ENCODE measurements around the gene TDP2.
"Not testable (repeated sequence)": the region's sequence is repeated elsewhere in the genome, so short reads cannot be mapped to it uniquely, and the experiment has no call there.

TDP2 gene

GRCh38 chr6:24661759-24662158 is 4.9 kb downstream of the TDP2 start:
- Histone ChIP-seq H3K36me3 (ENCODE audit: control insufficient read depth, insufficient read depth, low read length, severe bottlenecking) (peaks cover 45% of the 10 kb centered on the region), H3K4me1 (ENCODE audit: control insufficient read depth, insufficient read depth, low read length) (peaks cover 30% of the 10 kb centered on the region)
- H3K4me3 ChIP-seq (ENCODE audit: low read length); H3K27me3 ChIP-seq (replicated peaks; ENCODE audit: control insufficient read depth, insufficient read depth, low read length); H3K9me3 ChIP-seq (ENCODE audit: control insufficient read depth, low read length); H3K9ac ChIP-seq (ENCODE audit: low read length); DNase-seq (ENCODE audit: low read depth): not testable (repeated sequence)

- no peak for DNase-seq (ENCODE audit: low read depth)
- Histone ChIP-seq H3K9me3 (ENCODE audit: control insufficient read depth, low read length) (no peaks in the 10 kb centered on the region), H3K27me3 (replicated peaks; ENCODE audit: control insufficient read depth, insufficient read depth, low read length) (no peaks in the 10 kb centered on the region), H3K4me3 (ENCODE audit: low read length) (no peak overlapping the region), H3K9ac (ENCODE audit: low read length) (no peak overlapping the region), H3K4me1 (ENCODE audit: control insufficient read depth, insufficient read depth, low read length) (peaks cover 22% of the 10 kb centered on the region), H3K36me3 (ENCODE audit: control insufficient read depth, insufficient read depth, low read length, severe bottlenecking) (peaks cover 51% of the 10 kb centered on the region)
These were observed 6.6 kb downstream of the TDP2 start for GRCh38 chr6:24660105-24660504.

- H3K4me1 ChIP-seq (ENCODE audit: control insufficient read depth, insufficient read depth, low read length): peaks cover 18% of the 10 kb centered on the region
- H3K36me3 ChIP-seq (ENCODE audit: control insufficient read depth, insufficient read depth, low read length, severe bottlenecking): peaks cover 51% of the 10 kb centered on the region
- peak; percentile 38 for DNase-seq (ENCODE audit: low read depth)
- H3K9me3 ChIP-seq (ENCODE audit: control insufficient read depth, low read length): no peaks in the 10 kb centered on the region
- H3K9ac ChIP-seq (ENCODE audit: low read length): peak overlapping the region; percentile 3
- no peaks in the 10 kb centered on the region for H3K27me3 ChIP-seq (replicated peaks; ENCODE audit: control insufficient read depth, insufficient read depth, low read length)
- no peak overlapping the region for H3K4me3 ChIP-seq (ENCODE audit: low read length)
These were observed 7.1 kb downstream of the TDP2 start for GRCh38 chr6:24659561-24659960.

GRCh38 chr6:24658573-24659560 is 7.8 kb downstream of the TDP2 start:
- no peaks in the 10 kb centered on the region for H3K27me3 ChIP-seq (replicated peaks; ENCODE audit: control insufficient read depth, insufficient read depth, low read length)
- DNase-seq (ENCODE audit: low read depth): peak; percentile 76
- peak overlapping the region; percentile 7 for H3K4me3 ChIP-seq (ENCODE audit: low read length)
- peaks cover 53% of the 10 kb centered on the region for H3K36me3 ChIP-seq (ENCODE audit: control insufficient read depth, insufficient read depth, low read length, severe bottlenecking)
- peaks cover 18% of the 10 kb centered on the region for H3K4me1 ChIP-seq (ENCODE audit: control insufficient read depth, insufficient read depth, low read length)
- H3K9ac ChIP-seq (ENCODE audit: low read length): peak overlapping the region; percentile 3
- no peaks in the 10 kb centered on the region for H3K9me3 ChIP-seq (ENCODE audit: control insufficient read depth, low read length)

- no peak overlapping the region for H3K4me3 ChIP-seq (ENCODE audit: low read length)
- H3K9ac ChIP-seq (ENCODE audit: low read length): no peak overlapping the region
- peaks cover 18% of the 10 kb centered on the region for H3K4me1 ChIP-seq (ENCODE audit: control insufficient read depth, insufficient read depth, low read length)
- no peaks in the 10 kb centered on the region for H3K27me3 ChIP-seq (replicated peaks; ENCODE audit: control insufficient read depth, insufficient read depth, low read length)
- DNase-seq (ENCODE audit: low read depth): no peak
- H3K9me3 ChIP-seq (ENCODE audit: control insufficient read depth, low read length): no peaks in the 10 kb centered on the region
- H3K36me3 ChIP-seq (ENCODE audit: control insufficient read depth, insufficient read depth, low read length, severe bottlenecking): peaks cover 58% of the 10 kb centered on the region
These were observed 11.5 kb downstream of the TDP2 start for GRCh38 chr6:24655215-24655614.

- Histone ChIP-seq H3K9ac (ENCODE audit: low read length) (no peak overlapping the region), H3K36me3 (ENCODE audit: control insufficient read depth, insufficient read depth, low read length, severe bottlenecking) (peaks cover 50% of the 10 kb centered on the region), H3K4me3 (ENCODE audit: low read length) (no peak overlapping the region), H3K9me3 (ENCODE audit: control insufficient read depth, low read length) (no peaks in the 10 kb centered on the region), H3K4me1 (ENCODE audit: control insufficient read depth, insufficient read depth, low read length) (peaks cover 4% of the 10 kb centered on the region), H3K27me3 (replicated peaks; ENCODE audit: control insufficient read depth, insufficient read depth, low read length) (no peaks in the 10 kb centered on the region)
- DNase-seq (ENCODE audit: low read depth): no peak
These were observed 16.3 kb downstream of the TDP2 start for GRCh38 chr6:24650365-24650764.

GRCh38 chr6:24649691-24650090 is 17.0 kb downstream of the TDP2 start:
- peaks cover 48% of the 10 kb centered on the region for H3K36me3 ChIP-seq (ENCODE audit: control insufficient read depth, insufficient read depth, low read length, severe bottlenecking)
- no peaks in the 10 kb centered on the region for H3K27me3 ChIP-seq (replicated peaks; ENCODE audit: control insufficient read depth, insufficient read depth, low read length)
- DNase-seq (ENCODE audit: low read depth): no peak
- peaks cover 5% of the 10 kb centered on the region for H3K4me1 ChIP-seq (ENCODE audit: control insufficient read depth, insufficient read depth, low read length)
- H3K9me3 ChIP-seq (ENCODE audit: control insufficient read depth, low read length): no peaks in the 10 kb centered on the region
- H3K9ac ChIP-seq (ENCODE audit: low read length): no peak overlapping the region
- no peak overlapping the region for H3K4me3 ChIP-seq (ENCODE audit: low read length)

GRCh38 chr6:24648276-24648675 is 18.4 kb downstream of the TDP2 start:
- H3K27me3 ChIP-seq (replicated peaks; ENCODE audit: control insufficient read depth, insufficient read depth, low read length): no peaks in the 10 kb centered on the region
- no peaks in the 10 kb centered on the region for H3K9me3 ChIP-seq (ENCODE audit: control insufficient read depth, low read length)
- peaks cover 35% of the 10 kb centered on the region for H3K36me3 ChIP-seq (ENCODE audit: control insufficient read depth, insufficient read depth, low read length, severe bottlenecking)
- no peak overlapping the region for H3K9ac ChIP-seq (ENCODE audit: low read length)
- H3K4me3 ChIP-seq (ENCODE audit: low read length): no peak overlapping the region
- DNase-seq (ENCODE audit: low read depth): no peak
- peaks cover 5% of the 10 kb centered on the region for H3K4me1 ChIP-seq (ENCODE audit: control insufficient read depth, insufficient read depth, low read length)

- Histone ChIP-seq H3K4me3 (ENCODE audit: low read length) (no peak overlapping the region), H3K36me3 (ENCODE audit: control insufficient read depth, insufficient read depth, low read length, severe bottlenecking) (peaks cover 20% of the 10 kb centered on the region), H3K9me3 (ENCODE audit: control insufficient read depth, low read length) (no peaks in the 10 kb centered on the region), H3K27me3 (replicated peaks; ENCODE audit: control insufficient read depth, insufficient read depth, low read length) (no peaks in the 10 kb centered on the region), H3K4me1 (ENCODE audit: control insufficient read depth, insufficient read depth, low read length) (peaks cover 5% of the 10 kb centered on the region), H3K9ac (ENCODE audit: low read length) (no peak overlapping the region)
- no peak for DNase-seq (ENCODE audit: low read depth)
These were observed 19.9 kb downstream of the TDP2 start for GRCh38 chr6:24646771-24647170.

GRCh38 chr6:24644377-24644776 is 22.3 kb downstream of the TDP2 start:
- Histone ChIP-seq H3K27me3 (replicated peaks; ENCODE audit: control insufficient read depth, insufficient read depth, low read length) (no peaks in the 10 kb centered on the region), H3K36me3 (ENCODE audit: control insufficient read depth, insufficient read depth, low read length, severe bottlenecking) (no peaks in the 10 kb centered on the region), H3K4me3 (ENCODE audit: low read length) (no peak overlapping the region)

GRCh38 chr6:24643920-24644319 is 22.8 kb downstream of the TDP2 start:
- Histone ChIP-seq H3K9me3 (ENCODE audit: control insufficient read depth, low read length) (no peaks in the 10 kb centered on the region), H3K27me3 (replicated peaks; ENCODE audit: control insufficient read depth, insufficient read depth, low read length) (no peaks in the 10 kb centered on the region), H3K4me3 (ENCODE audit: low read length) (no peak overlapping the region), H3K9ac (ENCODE audit: low read length) (no peak overlapping the region), H3K4me1 (ENCODE audit: control insufficient read depth, insufficient read depth, low read length) (peaks cover 5% of the 10 kb centered on the region), H3K36me3 (ENCODE audit: control insufficient read depth, insufficient read depth, low read length, severe bottlenecking) (no peaks in the 10 kb centered on the region)
- no peak for DNase-seq (ENCODE audit: low read depth)

More at GRCh38 chr6:24644377-24644776, 22.3 kb downstream of the TDP2 start:
- Histone ChIP-seq H3K9me3 (ENCODE audit: control insufficient read depth, low read length) (no peaks in the 10 kb centered on the region), H3K9ac (ENCODE audit: low read length) (no peak overlapping the region), H3K4me1 (ENCODE audit: control insufficient read depth, insufficient read depth, low read length) (peaks cover 5% of the 10 kb centered on the region)
- DNase-seq (ENCODE audit: low read depth): no peak
